DOHH2 (cell line): ENCODE data around the gene IRS4.

Source experiments
- H3F3A ChIP-seq: fragments of 200-600 bp; sonication (generic), shearing (Covaris generic); 2 replicates; pipeline ENCODE4 v1.6.0; 2016; ENCODE audit warnings: antibody characterized with exemption, mild to moderate bottlenecking; ENCODE audit not compliant: control insufficient read depth, insufficient read depth
- H3K27ac ChIP-seq: fragments of 200-600 bp; sonication (generic); 2 replicates; pipeline ENCODE4 v1.5.1; 2014; ENCODE audit warnings: low read depth, mild to moderate bottlenecking, low read length, moderate library complexity
- H3K27me3 ChIP-seq: fragments of 200-600 bp; sonication (generic); 2 replicates; pipeline ENCODE4 v1.6.1; 2014; ENCODE audit warnings: mild to moderate bottlenecking, low read length, mixed read lengths; ENCODE audit not compliant: control insufficient read depth
- H3K36me3 ChIP-seq: fragments of 200-600 bp; sonication (generic); 2 replicates; pipeline ENCODE4 v1.6.1; 2014; ENCODE audit warnings: mild to moderate bottlenecking, low read length, moderate library complexity, mixed read lengths; ENCODE audit not compliant: control insufficient read depth
- H3K4me1 ChIP-seq: fragments of 200-600 bp; sonication (generic); 2 replicates; pipeline ENCODE4 v1.6.1; 2014; ENCODE audit warnings: mild to moderate bottlenecking, low read length, mixed read lengths; ENCODE audit not compliant: control insufficient read depth
- H3K4me2 ChIP-seq: fragments of 200-600 bp; sonication (generic); 2 replicates; pipeline ENCODE4 v1.6.0; 2014; ENCODE audit warnings: mild to moderate bottlenecking, low read length, moderate library complexity
- H3K4me3 ChIP-seq: fragments of 200-600 bp; sonication (generic); 2 replicates; pipeline ENCODE4 v1.5.1; 2014; ENCODE audit warnings: mild to moderate bottlenecking, low read length, mixed read lengths
- H3K79me2 ChIP-seq: fragments of 200-600 bp; sonication (generic); 2 replicates; pipeline ENCODE4 v1.6.1; 2014; ENCODE audit warnings: mild to moderate bottlenecking, low read length, mixed read lengths; ENCODE audit not compliant: control insufficient read depth
- H3K9me2 ChIP-seq: fragments of 200-600 bp; sonication (generic); replicated peaks from 2 replicates; pipeline ENCODE4 v1.6.1; 2014; ENCODE audit warnings: mild to moderate bottlenecking, low read length, mixed read lengths; ENCODE audit not compliant: control insufficient read depth
- H3K9me3 ChIP-seq: fragments of 200-600 bp; sonication (generic); 2 replicates; pipeline ENCODE4 v1.6.1; 2014; ENCODE audit warnings: antibody characterized with exemption, low read length, mixed read lengths; ENCODE audit not compliant: control insufficient read depth, insufficient read depth
- H4K20me1 ChIP-seq: fragments of 200-600 bp; sonication (generic); 2 replicates; pipeline ENCODE4 v1.6.0; 2014; ENCODE audit warnings: low read depth, mild to moderate bottlenecking, antibody characterized with exemption, low read length, moderate library complexity; ENCODE audit not compliant: control insufficient read depth, insufficient read depth
- EZH2phosphoT487 ChIP-seq: fragments of 200-600 bp; sonication (generic); IDR thresholded peaks from 2 replicates; pipeline ENCODE4 v1.6.1; 2017; ENCODE audit warnings: borderline replicate concordance, mild to moderate bottlenecking, antibody characterized with exemption, low read length, moderate library complexity, mixed read lengths
- TF ChIP-seq, protein P1 (sequence below): fragments of 200-600 bp; sonication (generic); IDR thresholded peaks from one replicate; pipeline ENCODE4 v1.5.1; 2014; ENCODE audit warnings: antibody characterized with exemption, mild to moderate bottlenecking, low read depth, low read length; ENCODE audit not compliant: poor library complexity, severe bottlenecking

IRS4 gene

DNA sequence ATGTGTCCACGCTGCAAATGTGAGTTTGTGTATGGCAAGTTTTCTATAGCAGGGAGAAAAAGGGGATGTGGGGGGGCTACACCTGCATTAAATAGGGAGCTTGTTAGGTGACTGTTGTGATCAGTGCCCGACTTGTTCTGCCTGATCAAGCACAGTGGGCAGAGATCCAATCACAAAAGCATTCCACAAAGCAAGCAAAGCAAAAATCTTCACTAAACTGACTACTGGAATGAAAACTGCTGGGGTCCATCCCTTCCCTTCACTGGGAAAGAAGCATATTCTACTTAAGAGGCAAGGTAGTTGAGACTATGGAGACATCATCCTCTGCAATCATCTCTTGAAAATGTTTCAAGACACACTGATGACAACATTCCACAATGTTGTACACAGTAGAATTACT, 5.2 kb downstream of the IRS4 start:
- Histone ChIP-seq H4K20me1 (no peaks in the 10 kb centered on the region), H3K9me3 (no peaks in the 10 kb centered on the region), H3K4me1 (no peaks in the 10 kb centered on the region), H3K27ac (no peak overlapping the region), H3K27me3 (no peaks in the 10 kb centered on the region), H3K4me2 (no peak overlapping the region), H3K79me2 (no peaks in the 10 kb centered on the region), H3K9me2 (no peaks in the 10 kb centered on the region), H3F3A (no peaks in the 10 kb centered on the region), H3K4me3 (no peak overlapping the region), H3K36me3 (no peaks in the 10 kb centered on the region)
- TF ChIP-seq EZH2phosphoT487 = no peak

DNA sequence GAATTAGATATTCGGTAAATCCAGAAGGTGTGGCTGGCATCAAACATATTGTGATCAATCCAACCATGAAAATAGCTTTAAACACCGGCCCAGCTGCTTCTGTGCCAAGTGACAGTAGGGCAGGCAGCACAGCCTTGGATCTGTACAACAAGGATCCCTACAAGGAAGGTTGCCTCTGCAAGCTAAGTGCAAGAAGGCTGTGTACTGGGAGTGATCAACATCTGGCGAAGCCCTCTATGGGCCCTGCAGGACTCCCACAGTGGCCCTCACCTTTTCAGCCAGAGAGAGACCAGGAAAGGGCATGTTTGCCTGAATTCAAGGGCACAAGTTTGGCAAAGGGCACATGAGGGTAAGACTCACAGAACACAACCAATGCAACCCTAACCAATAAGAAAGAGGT, 9.6 kb downstream of the IRS4 start:
- Histone ChIP-seq H3K9me3 (no peaks in the 10 kb centered on the region), H3F3A (no peaks in the 10 kb centered on the region), H3K9me2 (no peaks in the 10 kb centered on the region), H3K4me3 (no peak overlapping the region), H3K27me3 (no peaks in the 10 kb centered on the region), H3K36me3 (no peaks in the 10 kb centered on the region), H3K27ac (no peak overlapping the region), H3K4me2 (no peak overlapping the region), H3K4me1 (no peaks in the 10 kb centered on the region), H3K79me2 (no peaks in the 10 kb centered on the region), H4K20me1 (no peaks in the 10 kb centered on the region)
- TF ChIP-seq, protein P1, sequence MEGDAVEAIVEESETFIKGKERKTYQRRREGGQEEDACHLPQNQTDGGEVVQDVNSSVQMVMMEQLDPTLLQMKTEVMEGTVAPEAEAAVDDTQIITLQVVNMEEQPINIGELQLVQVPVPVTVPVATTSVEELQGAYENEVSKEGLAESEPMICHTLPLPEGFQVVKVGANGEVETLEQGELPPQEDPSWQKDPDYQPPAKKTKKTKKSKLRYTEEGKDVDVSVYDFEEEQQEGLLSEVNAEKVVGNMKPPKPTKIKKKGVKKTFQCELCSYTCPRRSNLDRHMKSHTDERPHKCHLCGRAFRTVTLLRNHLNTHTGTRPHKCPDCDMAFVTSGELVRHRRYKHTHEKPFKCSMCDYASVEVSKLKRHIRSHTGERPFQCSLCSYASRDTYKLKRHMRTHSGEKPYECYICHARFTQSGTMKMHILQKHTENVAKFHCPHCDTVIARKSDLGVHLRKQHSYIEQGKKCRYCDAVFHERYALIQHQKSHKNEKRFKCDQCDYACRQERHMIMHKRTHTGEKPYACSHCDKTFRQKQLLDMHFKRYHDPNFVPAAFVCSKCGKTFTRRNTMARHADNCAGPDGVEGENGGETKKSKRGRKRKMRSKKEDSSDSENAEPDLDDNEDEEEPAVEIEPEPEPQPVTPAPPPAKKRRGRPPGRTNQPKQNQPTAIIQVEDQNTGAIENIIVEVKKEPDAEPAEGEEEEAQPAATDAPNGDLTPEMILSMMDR = no peak
- no peak for TF ChIP-seq EZH2phosphoT487

DNA sequence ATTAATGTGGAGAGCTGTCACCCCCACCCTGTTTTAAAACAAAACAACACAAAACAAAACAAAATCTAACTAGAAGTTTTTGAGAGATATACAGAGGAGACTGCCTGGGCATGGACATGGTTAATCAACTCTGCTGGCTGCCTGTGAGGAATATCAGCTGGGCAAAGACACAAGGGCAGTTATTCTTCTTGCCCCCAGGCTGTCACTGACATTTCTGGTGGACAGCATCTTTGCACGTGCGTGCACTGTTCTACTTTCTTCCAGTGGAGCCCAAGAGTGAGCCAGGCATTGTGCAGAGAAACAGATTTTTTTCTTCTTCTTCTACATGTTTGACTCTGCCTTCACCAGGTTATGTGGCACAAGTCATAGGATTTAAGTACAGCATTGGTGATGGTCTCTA, 13.8 kb downstream of the IRS4 start:
- Histone ChIP-seq H3K27ac (no peak overlapping the region), H3K4me2 (no peak overlapping the region), H3K9me3 (no peaks in the 10 kb centered on the region), H3K36me3 (no peaks in the 10 kb centered on the region), H4K20me1 (no peaks in the 10 kb centered on the region), H3K4me3 (no peak overlapping the region), H3K79me2 (no peaks in the 10 kb centered on the region), H3F3A (no peaks in the 10 kb centered on the region), H3K9me2 (no peaks in the 10 kb centered on the region), H3K27me3 (no peaks in the 10 kb centered on the region), H3K4me1 (no peaks in the 10 kb centered on the region)
- TF ChIP-seq EZH2phosphoT487 = no peak
- TF ChIP-seq, protein P1 = no peak

DNA sequence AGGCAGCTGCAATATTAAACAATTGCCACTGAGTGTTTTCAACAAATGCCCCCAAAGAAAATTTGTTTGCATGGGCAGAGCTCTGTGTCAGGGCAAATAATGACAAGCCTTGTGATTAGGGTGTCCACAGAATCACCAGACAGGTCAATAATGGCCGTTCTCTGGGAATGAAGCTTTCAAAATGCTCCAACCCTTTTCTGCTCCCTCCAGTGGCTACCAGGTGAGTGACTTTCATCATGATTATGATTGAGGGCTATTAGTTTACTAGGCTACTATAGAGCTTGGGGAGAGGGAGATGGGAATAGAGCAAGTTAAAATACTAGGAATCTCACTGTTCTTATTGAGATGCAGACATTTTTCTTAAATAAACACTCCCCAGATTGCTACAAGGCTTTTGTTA, 23.5 kb downstream of the IRS4 start:
- no peak for TF ChIP-seq EZH2phosphoT487
- TF ChIP-seq, protein P1 = no peak
- H3K9me2 ChIP-seq = no peaks in the 10 kb centered on the region
- H3K9me3 ChIP-seq = no peaks in the 10 kb centered on the region
- no peaks in the 10 kb centered on the region for H4K20me1 ChIP-seq
- no peaks in the 10 kb centered on the region for H3F3A ChIP-seq
- no peak overlapping the region for H3K4me3 ChIP-seq
- H3K79me2 ChIP-seq = no peaks in the 10 kb centered on the region
- no peaks in the 10 kb centered on the region for H3K4me1 ChIP-seq
- no peaks in the 10 kb centered on the region for H3K36me3 ChIP-seq
- no peak overlapping the region for H3K4me2 ChIP-seq
- no peak overlapping the region for H3K27ac ChIP-seq
- no peaks in the 10 kb centered on the region for H3K27me3 ChIP-seq
